HepG2 (cell line): ENCODE measurements around the gene ZSWIM5. TPM values are rescaled to one million over a fixed set of nuclear protein-coding genes. Genes with fewer than 3 reads are reported as not detected.

ENCODE experiments used
- CEBPB ChIP-seq: IDR thresholded peaks from 2 replicates; pipeline ENCODE4 v1.6.1; 2011; ENCODE audit warnings: low read depth, low read length, improper control_type of control experiment, borderline replicate concordance
- CHD2 ChIP-seq: IDR thresholded peaks from 2 replicates; pipeline ENCODE4 v1.6.1; 2011; ENCODE audit warnings: low read depth, low read length, improper control_type of control experiment
- EZH2 ChIP-seq: conservative IDR thresholded peaks from 2 replicates; pipeline ENCODE4 v1.6.1; 2012; ENCODE audit warnings: mild to moderate bottlenecking, low read depth, low read length, moderate library complexity
- FOXP4 ChIP-seq: sonication (generic); formaldehyde crosslinking; IDR thresholded peaks from 2 replicates; pipeline ENCODE4 v1.4.0; 2020; ENCODE audit warnings: missing genetic modification reagents
- GATAD2A ChIP-seq: IDR thresholded peaks from 2 replicates; pipeline ENCODE4 v1.6.1; 2016
- HDAC1 ChIP-seq: sonication (generic); formaldehyde crosslinking; IDR thresholded peaks from 2 replicates; pipeline ENCODE4 v1.5.1; 2020; ENCODE audit warnings: mild to moderate bottlenecking, missing genetic modification reagents
- MYNN ChIP-seq: sonication (generic); formaldehyde crosslinking; IDR thresholded peaks from 2 replicates; pipeline ENCODE4 v1.4.0; 2020; ENCODE audit warnings: mild to moderate bottlenecking, low read depth, missing genetic modification reagents
- PHB2 ChIP-seq: fragments of 450-650 bp; IDR thresholded peaks from 2 replicates; pipeline ENCODE4 v1.6.1; 2018; ENCODE audit not compliant: partially characterized antibody
- RBM22 ChIP-seq: fragments of 200-400 bp; formaldehyde crosslinking; optimal IDR thresholded peaks from 2 replicates; pipeline ENCODE3; 2017; ENCODE audit warnings: mild to moderate bottlenecking, low read length, moderate library complexity
- REPIN1 ChIP-seq: sonication (generic); formaldehyde crosslinking; IDR thresholded peaks from 2 replicates; pipeline ENCODE4 v1.8.0; 2022; ENCODE audit warnings: missing genetic modification reagents, low read depth, mild to moderate bottlenecking, borderline replicate concordance
- SCMH1 ChIP-seq: sonication (generic); formaldehyde crosslinking; IDR thresholded peaks from 2 replicates; pipeline ENCODE4 v1.9.0; 2021; ENCODE audit warnings: missing genetic modification reagents, mild to moderate bottlenecking, borderline replicate concordance
- SOX13 ChIP-seq, 3 experiments: fragments of 450-650 bp in 1 of 3; sonication (generic) in 1 of 3; formaldehyde crosslinking in 1 of 3; IDR thresholded peaks in 2 of 3; conservative IDR thresholded peaks in 1 of 3; 2 replicates each; pipeline versions ENCODE4 v1.5.0 to v1.6.1; 2016 to 2020; ENCODE audit warnings: antibody characterized with exemption in 1 of 3, mild to moderate bottlenecking in 1 of 3, missing compliant biosample characterization in 1 of 3, missing genetic modification reagents in 1 of 3, moderate library complexity in 1 of 3
- ZBTB26 ChIP-seq: IDR thresholded peaks from 2 replicates; pipeline ENCODE4 v1.6.1; 2016; ENCODE audit warnings: missing compliant biosample characterization, missing genetic modification reagents, borderline replicate concordance
- ZBTB46 ChIP-seq: sonication (generic); formaldehyde crosslinking; IDR thresholded peaks from 2 replicates; pipeline ENCODE4 v1.4.0; 2020; ENCODE audit warnings: mild to moderate bottlenecking, missing genetic modification reagents, borderline replicate concordance
- ZMAT3 ChIP-seq: sonication (generic); formaldehyde crosslinking; conservative IDR thresholded peaks from 2 replicates; pipeline ENCODE4 v1.7.0; 2021; ENCODE audit warnings: missing genetic modification reagents
- ZNF136 ChIP-seq: sonication (generic); formaldehyde crosslinking; IDR thresholded peaks from 2 replicates; pipeline ENCODE4 v1.8.1; 2022; ENCODE audit warnings: low read depth, mild to moderate bottlenecking, moderate library complexity, missing genetic modification reagents
- ZNF274 ChIP-seq: sonication (generic); formaldehyde crosslinking; IDR thresholded peaks from 2 replicates; pipeline ENCODE4 v1.5.1; 2020; ENCODE audit warnings: mild to moderate bottlenecking, missing genetic modification reagents
- ZNF282 ChIP-seq: fragments of 450-650 bp; IDR thresholded peaks from 2 replicates; pipeline ENCODE4 v1.6.1; 2018; ENCODE audit not compliant: partially characterized antibody
- ZNF468 ChIP-seq: sonication (generic); formaldehyde crosslinking; IDR thresholded peaks from 2 replicates; pipeline ENCODE4 v1.8.0; 2022; ENCODE audit warnings: mild to moderate bottlenecking, moderate library complexity, missing genetic modification reagents
- ZNF577 ChIP-seq: sonication (generic); formaldehyde crosslinking; IDR thresholded peaks from 2 replicates; pipeline ENCODE4 v1.4.0; 2020; ENCODE audit warnings: mild to moderate bottlenecking, low read depth, missing genetic modification reagents, borderline replicate concordance
- ZNF678 ChIP-seq: sonication (generic); formaldehyde crosslinking; IDR thresholded peaks from 2 replicates; pipeline ENCODE4 v1.4.0; 2020; ENCODE audit warnings: mild to moderate bottlenecking, missing genetic modification reagents
- polyA plus RNA-seq, 8 experiments: library from polyadenylated mRNA; depleted of rRNA in 3 of 8; stranded (reverse) in 7 of 8; unstranded in 1 of 8; fragments of >200 nt; fragmentation: Illumina TruSeq in 4 of 8; extraction: Trizol in 4 of 8; gene quantifications; 2 replicates each; pipeline versions ENCODE4 v1.2.1 to v1.2.3, GENCODE V29; 2011 to 2016; ENCODE audit warnings: low read depth in 4 of 8, missing spikeins in 1 of 8, mixed read lengths in 1 of 8; ENCODE audit not compliant: insufficient read depth in 1 of 8
- total RNA-seq, 5 experiments: library from RNA; depleted of rRNA; stranded (reverse); fragments of >200 nt; fragmentation: Illumina TruSeq; extraction: Trizol; gene quantifications; 2 replicates each; pipeline ENCODE4 v1.2.3, GENCODE V29; 2016; ENCODE audit warnings: low read depth in 1 of 5
- TF ChIP-seq, protein P1 (sequence below): sonication (generic); formaldehyde crosslinking; IDR thresholded peaks from 2 replicates; pipeline ENCODE4 v1.9.0; 2021; ENCODE audit warnings: missing genetic modification reagents, mild to moderate bottlenecking, borderline replicate concordance

Gene ZSWIM5
- total and polyA plus RNA-seq, 2 of the 13 experiments (the other 11 are each of a cell fraction or from before 2014, with no cell fraction given) = 11.0 to 20.6 TPM

GRCh38 chr1:45010855-45011811 lies 195.3 kb downstream of the ZSWIM5 start, which contains the start of gene HECTD3 (continued):
- TF ChIP-seq, protein P1, sequence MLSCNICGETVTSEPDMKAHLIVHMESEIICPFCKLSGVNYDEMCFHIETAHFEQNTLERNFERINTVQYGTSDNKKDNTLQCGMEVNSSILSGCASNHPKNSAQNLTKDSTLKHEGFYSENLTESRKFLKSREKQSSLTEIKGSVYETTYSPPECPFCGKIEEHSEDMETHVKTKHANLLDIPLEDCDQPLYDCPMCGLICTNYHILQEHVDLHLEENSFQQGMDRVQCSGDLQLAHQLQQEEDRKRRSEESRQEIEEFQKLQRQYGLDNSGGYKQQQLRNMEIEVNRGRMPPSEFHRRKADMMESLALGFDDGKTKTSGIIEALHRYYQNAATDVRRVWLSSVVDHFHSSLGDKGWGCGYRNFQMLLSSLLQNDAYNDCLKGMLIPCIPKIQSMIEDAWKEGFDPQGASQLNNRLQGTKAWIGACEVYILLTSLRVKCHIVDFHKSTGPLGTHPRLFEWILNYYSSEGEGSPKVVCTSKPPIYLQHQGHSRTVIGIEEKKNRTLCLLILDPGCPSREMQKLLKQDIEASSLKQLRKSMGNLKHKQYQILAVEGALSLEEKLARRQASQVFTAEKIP (CRISPR knock-in tag) = no peak
- TF ChIP-seq ZNF468 (CRISPR knock-in tag) (no peak), ZNF678 (0 out of 2 replicates have a peak, but pooled peaks have one; percentile 25), SCMH1 (CRISPR knock-in tag) (no peak), ZBTB46 (no peak), PHB2 (no peak), ZBTB26 (CRISPR knock-in tag) (0 out of 2 replicates have a peak, but pooled peaks have one; percentile 6), MYNN (no peak), HDAC1 (CRISPR knock-in tag) (peak; percentile 74), CHD2 (no peak), CEBPB (no peak), EZH2 (no peak), REPIN1 (CRISPR knock-in tag) (no peak), SOX13 (IDR thresholded peaks at IDR 0.05) (no peak), SOX13 (CRISPR knock-in tag; conservative IDR thresholded peaks at IDR 0.05 in 1 of 2, IDR thresholded peaks at IDR 0.05 in 1 of 2) (0 out of 4 replicates have a peak, but pooled peaks of 1 of the 2 experiments have one; percentile 15), ZMAT3 (CRISPR knock-in tag) (no peak), ZNF282 (no peak), FOXP4 (CRISPR knock-in tag) (peak; percentile 48; the same call in 1 of the 2 replicates), GATAD2A (CRISPR knock-in tag) (no peak), RBM22 (peak; percentile 46), ZNF274 (CRISPR knock-in tag) (peak; percentile 66; the same call in 1 of the 2 replicates), ZNF577 (CRISPR knock-in tag) (no peak), ZNF136 (CRISPR knock-in tag) (no peak)
